H9 (cell line): ENCODE results near the gene TM4SF20. TPM values are rescaled to one million over a fixed set of nuclear protein-coding genes. Genes with fewer than 3 reads are reported as not detected.
"Not testable (repeated sequence)": the region's sequence is repeated elsewhere in the genome, so short reads cannot be mapped to it uniquely, and the experiment has no call there.

ENCODE experiments used
- DNase-seq: peaks from one replicate; pipeline ENCODE4 v3.0.0-alpha.2; 2017
- H2AFZ ChIP-seq: one replicate; pipeline ENCODE4 v1.6.1; 2013; ENCODE audit warnings: mild to moderate bottlenecking, low read length, control low read depth, moderate library complexity
- H2AK5ac ChIP-seq: 2 replicates; pipeline ENCODE4 v1.6.1; 2013; ENCODE audit warnings: low read length, control low read depth, mixed read lengths; ENCODE audit not compliant: insufficient read length
- H2BK120ac ChIP-seq: one replicate; pipeline ENCODE4 v1.6.1; 2013; ENCODE audit warnings: low read depth, mild to moderate bottlenecking, low read length, control low read depth, inconsistent platforms; ENCODE audit not compliant: poor library complexity, severe bottlenecking
- H2BK12ac ChIP-seq: 2 replicates; pipeline ENCODE4 v1.6.1; 2013; ENCODE audit warnings: low read length, control low read depth, mixed read lengths, low read depth; ENCODE audit not compliant: insufficient read length
- H2BK15ac ChIP-seq: 2 replicates; pipeline ENCODE4 v1.6.1; 2013; ENCODE audit warnings: low read depth, low read length, control low read depth
- H2BK20ac ChIP-seq: one replicate; pipeline ENCODE4 v1.6.1; 2013; ENCODE audit warnings: low read depth, mild to moderate bottlenecking, low read length, control low read depth, inconsistent platforms; ENCODE audit not compliant: poor library complexity, severe bottlenecking
- H2BK5ac ChIP-seq: 2 replicates; pipeline ENCODE4 v1.6.1; 2013; ENCODE audit warnings: low read length, control low read depth, mixed read lengths; ENCODE audit not compliant: insufficient read length
- H3K14ac ChIP-seq: 2 replicates; pipeline ENCODE4 v1.6.1; 2013; ENCODE audit warnings: low read length, control low read depth; ENCODE audit not compliant: insufficient read depth
- H3K18ac ChIP-seq: 2 replicates; pipeline ENCODE4 v1.6.1; 2013; ENCODE audit warnings: low read depth, mild to moderate bottlenecking, mixed read lengths, low read length, control low read depth; ENCODE audit not compliant: insufficient read length
- H3K23ac ChIP-seq: 2 replicates; pipeline ENCODE4 v1.6.1; 2013; ENCODE audit warnings: low read length, control low read depth, mixed read lengths, low read depth; ENCODE audit not compliant: insufficient read length
- H3K23me2 ChIP-seq: 2 replicates; pipeline ENCODE4 v1.6.1; 2013; ENCODE audit warnings: low read depth, mild to moderate bottlenecking, mixed read lengths, low read length, control low read depth; ENCODE audit not compliant: insufficient read length, poor library complexity, severe bottlenecking
- H3K27ac ChIP-seq: 2 replicates; pipeline ENCODE4 v1.5.1; 2013; ENCODE audit warnings: low read length, control low read depth, mixed read lengths, low read depth; ENCODE audit not compliant: insufficient read length
- H3K27me3 ChIP-seq: 2 replicates; pipeline ENCODE4 v1.6.1; 2013; ENCODE audit warnings: low read length, control low read depth, inconsistent platforms; ENCODE audit not compliant: insufficient read depth
- H3K4ac ChIP-seq: 2 replicates; pipeline ENCODE4 v1.6.1; 2013; ENCODE audit warnings: low read depth, mild to moderate bottlenecking, control low read depth, inconsistent platforms, low read length, moderate library complexity
- H3K4me1 ChIP-seq: 2 replicates; pipeline ENCODE4 v1.6.1; 2013; ENCODE audit warnings: low read length, control low read depth, inconsistent platforms; ENCODE audit not compliant: insufficient read depth
- H3K4me2 ChIP-seq: 2 replicates; pipeline ENCODE4 v1.6.1; 2013; ENCODE audit warnings: low read length, control low read depth, mixed read lengths; ENCODE audit not compliant: insufficient read length, insufficient read depth
- H3K56ac ChIP-seq: 2 replicates; pipeline ENCODE4 v1.6.1; 2013; ENCODE audit warnings: low read depth, mild to moderate bottlenecking, mixed read lengths, low read length, control low read depth; ENCODE audit not compliant: insufficient read length
- H3K79me1 ChIP-seq: 2 replicates; pipeline ENCODE4 v1.6.1; 2013; ENCODE audit warnings: low read depth, mild to moderate bottlenecking, moderate library complexity, low read length, control low read depth, inconsistent platforms; ENCODE audit not compliant: insufficient read depth, poor library complexity, severe bottlenecking
- H3K79me2 ChIP-seq: 2 replicates; pipeline ENCODE4 v1.6.1; 2013; ENCODE audit warnings: low read length, control low read depth, inconsistent platforms; ENCODE audit not compliant: insufficient read depth
- H3K9ac ChIP-seq: 2 replicates; pipeline ENCODE4 v1.6.1; 2013; ENCODE audit warnings: low read length, control low read depth, mixed read lengths; ENCODE audit not compliant: insufficient read length; ENCODE audit errors: extremely low read depth
- H3K9me3 ChIP-seq: one replicate; pipeline ENCODE4 v1.6.1; 2013; ENCODE audit warnings: low read depth, low read length, inconsistent platforms; ENCODE audit not compliant: control insufficient read depth
- H3T11ph ChIP-seq: one replicate; pipeline ENCODE4 v1.6.1; 2013; ENCODE audit warnings: mild to moderate bottlenecking, low read length, control low read depth, inconsistent platforms
- H4K20me1 ChIP-seq: one replicate; pipeline ENCODE4 v1.6.1; 2013; ENCODE audit not compliant: control insufficient read depth, insufficient read length, insufficient read depth
- H4K5ac ChIP-seq: 2 replicates; pipeline ENCODE4 v1.6.1; 2013; ENCODE audit warnings: low read depth, mild to moderate bottlenecking, mixed read lengths, low read length, control low read depth; ENCODE audit not compliant: insufficient read length
- H4K8ac ChIP-seq: replicated peaks from 2 replicates; pipeline ENCODE4 v1.6.1; 2013; ENCODE audit warnings: low read length, control low read depth, mixed read lengths, low read depth; ENCODE audit not compliant: insufficient read length
- H4K91ac ChIP-seq: 2 replicates; pipeline ENCODE4 v1.6.1; 2013; ENCODE audit warnings: low read depth, mild to moderate bottlenecking, moderate library complexity, mixed read lengths, low read length, control low read depth; ENCODE audit not compliant: insufficient read length
- H3K27ac Mint-ChIP-seq, 3 experiments: 2 replicates in 2 of 3; 3 replicates in 1 of 3; pipeline ENCODE4 v1.8.0; 2020 to 2021; ENCODE audit warnings: mixed read lengths in 3 of 3, mild to moderate bottlenecking in 1 of 3, moderate library complexity in 1 of 3
- H3K27me3 Mint-ChIP-seq: 2 replicates; pipeline ENCODE4 v1.8.0; 2021; ENCODE audit warnings: low read depth, mild to moderate bottlenecking, moderate library complexity, mixed read lengths
- H3K36me3 Mint-ChIP-seq, 3 experiments: 2 replicates in 2 of 3; 3 replicates in 1 of 3; pipeline ENCODE4 v1.8.0; 2020 to 2021; ENCODE audit warnings: low read depth in 3 of 3, mixed read lengths in 3 of 3; ENCODE audit not compliant: insufficient read depth in 1 of 3
- H3K4me1 Mint-ChIP-seq, 2 experiments: 2 replicates each; pipeline ENCODE4 v1.8.0; 2020; ENCODE audit warnings: mixed read lengths in 2 of 2
- H3K4me3 Mint-ChIP-seq, 2 experiments: 2 replicates in 1 of 2; 3 replicates in 1 of 2; pipeline ENCODE4 v1.8.0; 2020 to 2021; ENCODE audit warnings: mild to moderate bottlenecking in 2 of 2, mixed read lengths in 2 of 2, moderate library complexity in 1 of 2
- H3K9me3 Mint-ChIP-seq, 2 experiments: 2 replicates in 1 of 2; 3 replicates in 1 of 2; pipeline ENCODE4 v1.8.0; 2020; ENCODE audit warnings: mild to moderate bottlenecking in 2 of 2, mixed read lengths in 2 of 2, moderate library complexity in 1 of 2
- WGBS: extraction: QIAGEN DNeasy Blood & Tissue Kit; methylation state at CpG from one replicate; pipeline ENCODE4 v1.1.7; 2013; ENCODE audit warnings: missing lambda C conversion rate, low lambda C conversion rate, mixed read lengths; ENCODE audit not compliant: insufficient read length; ENCODE audit errors: extremely low coverage; 5-methylcytosine and 5-hydroxymethylcytosine counted together
- total RNA-seq: library from RNA; stranded (reverse); gene quantifications from 2 replicates; pipeline ENCODE4 v1.2.1, GENCODE V29; 2021
- TF ChIP-seq, protein P1 (sequence below): fragments of 200-600 bp; sonication (generic); conservative IDR thresholded peaks from 3 replicates; pipeline ENCODE4 v1.8.0; 2021; ENCODE audit warnings: antibody characterized with exemption, mild to moderate bottlenecking

The TM4SF20 gene
- total RNA-seq, 1 experiment from 2014 or later: not detected

DNA sequence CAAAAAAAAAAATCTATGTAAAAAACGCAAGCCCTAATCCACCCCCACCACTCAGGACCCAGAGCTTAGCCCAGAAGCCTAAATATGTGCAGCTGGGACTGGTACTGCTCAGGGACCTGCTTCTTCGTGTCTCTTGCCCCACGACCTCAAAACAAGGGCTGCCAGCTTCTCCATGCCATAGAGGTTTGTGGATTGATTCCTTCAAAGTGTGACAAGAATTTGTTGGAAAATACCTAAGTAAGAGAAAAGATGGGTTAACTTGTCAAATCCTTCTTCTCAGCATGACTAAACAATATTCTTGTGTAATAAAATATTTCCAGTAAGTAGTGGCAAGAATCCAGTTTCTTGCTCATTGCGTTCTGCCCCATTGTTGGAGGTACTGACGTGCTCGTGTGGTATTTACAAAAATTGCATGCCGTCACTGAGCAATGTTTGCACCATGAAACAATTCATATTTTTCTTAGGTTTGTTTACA is 9.5 kb upstream of the TM4SF20 start:
- Histone ChIP-seq H2BK15ac (no peak overlapping the region), H2AK5ac (no peak overlapping the region), H2BK20ac (no peak overlapping the region), H3K14ac (no peak overlapping the region), H3K23ac (no peak overlapping the region), H3K9ac (no peak overlapping the region), H4K91ac (no peak overlapping the region), H3K4me2 (no peak overlapping the region), H3K18ac (no peak overlapping the region), H3K27me3 (no peaks in the 10 kb centered on the region), H2BK5ac (no peak overlapping the region), H4K5ac (no peak overlapping the region), H3K4me1 (no peaks in the 10 kb centered on the region; the same call in 1 of the 2 replicates), H3T11ph (no peak overlapping the region), H3K27ac (no peak overlapping the region), H3K23me2 (no peaks in the 10 kb centered on the region), H3K79me2 (no peaks in the 10 kb centered on the region), H3K79me1 (no peaks in the 10 kb centered on the region), H4K8ac (no peak overlapping the region), H2BK12ac (no peak overlapping the region), H3K4ac (no peak overlapping the region), H2AFZ (no peak overlapping the region), H4K20me1 (no peaks in the 10 kb centered on the region), H2BK120ac (no peak overlapping the region), H3K9me3 (no peaks in the 10 kb centered on the region), H3K56ac (no peak overlapping the region)
- Mint-ChIP-seq H3K9me3 (no peaks in the 10 kb centered on the region), H3K4me1 (peaks cover 4 to 11% of the 10 kb centered on the region in 2 experiments), H3K27me3 (no peaks in the 10 kb centered on the region; the same call in none of the 2 replicates), H3K36me3 (no peaks in the 10 kb centered on the region), H3K4me3 (no peak overlapping the region), H3K27ac (no peak overlapping the region)
- DNase-seq: no peak
- WGBS: no CpG with 5 or more reads among the region's 7 CpGs
- TF ChIP-seq, protein P1, sequence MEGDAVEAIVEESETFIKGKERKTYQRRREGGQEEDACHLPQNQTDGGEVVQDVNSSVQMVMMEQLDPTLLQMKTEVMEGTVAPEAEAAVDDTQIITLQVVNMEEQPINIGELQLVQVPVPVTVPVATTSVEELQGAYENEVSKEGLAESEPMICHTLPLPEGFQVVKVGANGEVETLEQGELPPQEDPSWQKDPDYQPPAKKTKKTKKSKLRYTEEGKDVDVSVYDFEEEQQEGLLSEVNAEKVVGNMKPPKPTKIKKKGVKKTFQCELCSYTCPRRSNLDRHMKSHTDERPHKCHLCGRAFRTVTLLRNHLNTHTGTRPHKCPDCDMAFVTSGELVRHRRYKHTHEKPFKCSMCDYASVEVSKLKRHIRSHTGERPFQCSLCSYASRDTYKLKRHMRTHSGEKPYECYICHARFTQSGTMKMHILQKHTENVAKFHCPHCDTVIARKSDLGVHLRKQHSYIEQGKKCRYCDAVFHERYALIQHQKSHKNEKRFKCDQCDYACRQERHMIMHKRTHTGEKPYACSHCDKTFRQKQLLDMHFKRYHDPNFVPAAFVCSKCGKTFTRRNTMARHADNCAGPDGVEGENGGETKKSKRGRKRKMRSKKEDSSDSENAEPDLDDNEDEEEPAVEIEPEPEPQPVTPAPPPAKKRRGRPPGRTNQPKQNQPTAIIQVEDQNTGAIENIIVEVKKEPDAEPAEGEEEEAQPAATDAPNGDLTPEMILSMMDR: no peak

DNA sequence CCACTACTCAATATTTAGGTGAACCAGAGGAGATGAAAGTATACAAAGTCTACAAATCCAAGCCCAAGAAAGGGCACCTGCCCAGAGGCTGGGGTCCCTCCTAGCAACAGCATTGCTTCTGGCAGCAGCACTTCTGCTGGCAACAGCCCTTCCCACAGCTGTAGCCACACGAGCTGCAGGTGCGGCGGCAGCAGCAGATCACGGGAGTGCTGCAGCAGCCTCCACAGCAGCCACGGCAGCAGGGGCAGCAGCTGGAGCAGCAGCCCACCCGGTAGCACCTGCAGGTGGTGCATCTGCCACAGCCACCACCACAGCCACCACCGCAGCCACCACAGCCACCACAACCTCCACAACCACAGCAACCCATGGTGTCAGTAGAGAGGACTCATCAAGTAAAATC is 8.5 kb upstream of the TM4SF20 start, which contains the start of gene SCYGR1:
TSS of gene SCYGR1 (minus strand) at position 367 of the 400 bp plus-strand sequence. CDS start at position 367, 0 bp downstream.
- H3K79me2 ChIP-seq, H2AK5ac ChIP-seq: not testable (repeated sequence)

More for the DNA sequence above, 8.5 kb upstream of the TM4SF20 start, which contains the start of gene SCYGR1:
- not testable (repeated sequence) for H3K18ac ChIP-seq, H3K9me3 Mint-ChIP-seq, H3K4me1 ChIP-seq, H3K4ac ChIP-seq, H4K5ac ChIP-seq, H3K4me2 ChIP-seq, H2BK15ac ChIP-seq, H3K56ac ChIP-seq, H2BK5ac ChIP-seq, H2BK12ac ChIP-seq, H3K27ac ChIP-seq, H3K27me3 ChIP-seq, H3K4me1 Mint-ChIP-seq, H3K27ac Mint-ChIP-seq, H2BK20ac ChIP-seq, H3K23me2 ChIP-seq, H3K27me3 Mint-ChIP-seq, H3K9me3 ChIP-seq, H4K8ac ChIP-seq, H3K36me3 Mint-ChIP-seq, H3K23ac ChIP-seq, H3K4me3 Mint-ChIP-seq, H2BK120ac ChIP-seq, H2AFZ ChIP-seq, DNase-seq, H3T11ph ChIP-seq, H3K79me1 ChIP-seq, H4K91ac ChIP-seq, H3K14ac ChIP-seq, H3K9ac ChIP-seq, H4K20me1 ChIP-seq
- no CpG with 5 or more reads among the region's 7 CpGs for whole genome bisulfite sequencing
